Inflammatory macrophage treated with lipopolysaccharide for 4 hours (primary cell): Measurements from ENCODE around the gene SFT2D1.
A peak's percentile ranks its signal among the peaks of the same experiment; 100 is the strongest.
"Not testable (repeated sequence)": the region's sequence is repeated elsewhere in the genome, so short reads cannot be mapped to it uniquely, and the experiment has no call there.

Source experiments
- DNase-seq: peaks from one replicate; pipeline ENCODE4 v3.0.0-alpha.2; 2020

SFT2D1 gene

GRCh38 chr6:166362427-166362826 is 20.1 kb upstream of the SFT2D1 start:
- not testable (repeated sequence) for DNase-seq

GRCh38 chr6:166361077-166361429 is 18.7 kb upstream of the SFT2D1 start:
- DNase-seq: peak; percentile 90

GRCh38 chr6:166360243-166361076 is 18.1 kb upstream of the SFT2D1 start:
- peak; percentile 56 for DNase-seq

- DNase-seq: no peak
Measured at GRCh38 chr6:166355552-166355951, 13.2 kb upstream of the SFT2D1 start.

GRCh38 chr6:166354965-166355364 is 12.6 kb upstream of the SFT2D1 start:
- DNase-seq: no peak

- no peak for DNase-seq
Measured at GRCh38 chr6:166354143-166354542, 11.8 kb upstream of the SFT2D1 start.

- no peak for DNase-seq
Measured at GRCh38 chr6:166353507-166353906, 11.2 kb upstream of the SFT2D1 start.

- no peak for DNase-seq
Measured at GRCh38 chr6:166352923-166353322, 10.6 kb upstream of the SFT2D1 start.

- peak; percentile 89 for DNase-seq
Measured at GRCh38 chr6:166351715-166352285, 9.5 kb upstream of the SFT2D1 start.

- DNase-seq: peak; percentile 76
Measured at GRCh38 chr6:166348305-166348949, 6.1 kb upstream of the SFT2D1 start.

- peak; percentile 82 for DNase-seq
Measured at GRCh38 chr6:166346965-166347364, 4.6 kb upstream of the SFT2D1 start.

GRCh38 chr6:166346449-166346848 is 4.1 kb upstream of the SFT2D1 start:
- DNase-seq: no peak

GRCh38 chr6:166345672-166346071 is 3.3 kb upstream of the SFT2D1 start:
- DNase-seq: not testable (repeated sequence)

GRCh38 chr6:166344921-166345320 is 2.6 kb upstream of the SFT2D1 start:
- DNase-seq: not testable (repeated sequence)

GRCh38 chr6:166344240-166344639 is 1.9 kb upstream of the SFT2D1 start:
- no peak for DNase-seq

GRCh38 chr6:166343150-166343487 is 774 bp upstream of the SFT2D1 start:
- DNase-seq: peak; percentile 79

GRCh38 chr6:166341977-166342348 is 382 bp downstream of the SFT2D1 start:
- DNase-seq: no peak

GRCh38 chr6:166341464-166341863 is 881 bp downstream of the SFT2D1 start:
- DNase-seq: peak; percentile 53

GRCh38 chr6:166338854-166339253 is 3.5 kb downstream of the SFT2D1 start:
- no peak for DNase-seq

- no peak for DNase-seq
Measured at GRCh38 chr6:166336847-166337246, 5.5 kb downstream of the SFT2D1 start.

GRCh38 chr6:166335378-166336302 is 6.7 kb downstream of the SFT2D1 start:
- DNase-seq: no peak

GRCh38 chr6:166334878-166335277 is 7.5 kb downstream of the SFT2D1 start:
- no peak for DNase-seq
